ENCODE results near the gene SLC39A11.

- TF ChIP-seq POLR2A (IDR thresholded peaks at IDR 0.05) (no peak), CTCF (IDR thresholded peaks at IDR 0.05) (no peak)
These were observed 460.4 kb downstream of the SLC39A11 start for GRCh38 chr17:72631949-72632684.
